GM23338 (cell line): ENCODE data around the gene CNOT9. TPM values are rescaled to one million over a fixed set of nuclear protein-coding genes. Genes with fewer than 3 reads are reported as not detected.

Source experiments
- ATAC-seq: fragments of 200-7000 bp; cut with Tn5 transposase; 3 replicates; pipeline ENCODE4 v1.9.1; 2020
- DNase-seq: peaks from one replicate; pipeline ENCODE4 v3.0.0-alpha.2; 2015; ENCODE audit warnings: low spot score
- H2AFZ ChIP-seq: fragments of 200-600 bp; sonication (generic); 2 replicates; pipeline ENCODE4 v1.8.0; 2016; ENCODE audit warnings: antibody characterized with exemption, mild to moderate bottlenecking, moderate library complexity
- H3F3A ChIP-seq: fragments of 200-600 bp; sonication (generic); replicated peaks from 2 replicates; pipeline ENCODE4 v1.8.0; 2017; ENCODE audit warnings: antibody characterized with exemption, mixed run types, low read depth
- H3K27ac ChIP-seq: fragments of 200-600 bp; sonication (generic); 2 replicates; pipeline ENCODE4 v1.6.1; 2016; ENCODE audit warnings: low read depth
- H3K27me3 ChIP-seq: fragments of 200-600 bp; sonication (generic); 2 replicates; pipeline ENCODE4 v1.8.0; 2016; ENCODE audit warnings: mild to moderate bottlenecking, mixed run types, moderate library complexity; ENCODE audit not compliant: insufficient read depth
- H3K36me3 ChIP-seq: fragments of 200-600 bp; sonication (generic); 2 replicates; pipeline ENCODE4 v1.8.0; 2016; ENCODE audit warnings: mild to moderate bottlenecking; ENCODE audit not compliant: insufficient read depth
- H3K4me1 ChIP-seq: fragments of 200-600 bp; sonication (generic); 2 replicates; pipeline ENCODE4 v1.8.0; 2016; ENCODE audit warnings: mild to moderate bottlenecking, moderate library complexity; ENCODE audit not compliant: insufficient read depth
- H3K4me2 ChIP-seq: fragments of 200-600 bp; sonication (generic); 2 replicates; pipeline ENCODE4 v1.7.1; 2017; ENCODE audit warnings: mixed run types
- H3K4me3 ChIP-seq: fragments of 200-600 bp; sonication (generic); 2 replicates; pipeline ENCODE4 v1.6.1; 2016; ENCODE audit warnings: mixed run types
- H3K79me2 ChIP-seq: fragments of 200-600 bp; sonication (generic); replicated peaks from 2 replicates; pipeline ENCODE4 v1.8.0; 2017; ENCODE audit warnings: mild to moderate bottlenecking; ENCODE audit not compliant: insufficient read depth
- H3K9me2 ChIP-seq: fragments of 200-600 bp; sonication (generic); 2 replicates; pipeline ENCODE4 v1.8.0; 2017; ENCODE audit not compliant: insufficient read depth
- H4K20me1 ChIP-seq: fragments of 200-600 bp; sonication (generic); replicated peaks from 2 replicates; pipeline ENCODE4 v1.8.0; 2017; ENCODE audit warnings: mild to moderate bottlenecking; ENCODE audit not compliant: insufficient read depth
- H3K27ac Mint-ChIP-seq: 2 replicates; pipeline ENCODE4 v1.8.0; 2020; ENCODE audit warnings: inconsistent platforms, mild to moderate bottlenecking, moderate library complexity, mixed read lengths
- H3K27me3 Mint-ChIP-seq: 3 replicates; pipeline ENCODE4 v1.8.0; 2022; ENCODE audit warnings: low read depth, mild to moderate bottlenecking, moderate library complexity, mixed read lengths, inconsistent platforms; ENCODE audit not compliant: insufficient read depth, poor library complexity
- H3K36me3 Mint-ChIP-seq: 3 replicates; pipeline ENCODE4 v1.8.0; 2021; ENCODE audit warnings: low read depth, mild to moderate bottlenecking, inconsistent platforms, moderate library complexity, mixed read lengths
- H3K4me1 Mint-ChIP-seq: 3 replicates; pipeline ENCODE4 v1.8.0; 2020; ENCODE audit warnings: mild to moderate bottlenecking, inconsistent platforms, mixed read lengths
- H3K4me3 Mint-ChIP-seq: 3 replicates; pipeline ENCODE4 v1.8.0; 2021; ENCODE audit warnings: moderate library complexity, mild to moderate bottlenecking, inconsistent platforms, mixed read lengths
- H3K9me3 Mint-ChIP-seq: 3 replicates; pipeline ENCODE4 v1.8.0; 2020; ENCODE audit warnings: moderate library complexity, mild to moderate bottlenecking, inconsistent platforms, mixed read lengths
- CREB1 ChIP-seq: fragments of 250-450 bp; sonication (Bioruptor Pico); IDR thresholded peaks from 2 replicates; pipeline ENCODE4 v1.5.0; 2020; ENCODE audit warnings: low read depth, mild to moderate bottlenecking, moderate library complexity
- CTCF ChIP-seq, 2 experiments: fragments of 200-600 bp in 1 of 2; sonication (generic) in 1 of 2; conservative IDR thresholded peaks; 2 replicates each; pipeline versions ENCODE4 v1.5.1 to v1.6.1; 2016 to 2017; ENCODE audit warnings: antibody characterized with exemption in 2 of 2, low read depth in 2 of 2, mild to moderate bottlenecking in 2 of 2, moderate library complexity in 1 of 2
- EZH2 ChIP-seq: fragments of 200-600 bp; sonication (generic); IDR thresholded peaks from one replicate; pipeline ENCODE4 v1.8.0; 2017; ENCODE audit warnings: antibody characterized with exemption, mild to moderate bottlenecking, low read depth; ENCODE audit not compliant: unreplicated experiment
- EZH2phosphoT487 ChIP-seq: fragments of 200-600 bp; sonication (generic); IDR thresholded peaks from one replicate; pipeline ENCODE4 v1.8.1; 2018; ENCODE audit warnings: antibody characterized with exemption; ENCODE audit not compliant: unreplicated experiment
- JUNB ChIP-seq: IDR thresholded peaks from one replicate; pipeline ENCODE4 v1.6.1; 2016; ENCODE audit warnings: antibody characterized with exemption; ENCODE audit not compliant: unreplicated experiment
- NANOG ChIP-seq: IDR thresholded peaks from 2 replicates; pipeline ENCODE4 v1.6.1; 2016; ENCODE audit warnings: antibody characterized with exemption, borderline replicate concordance
- REST ChIP-seq: IDR thresholded peaks from one replicate; pipeline ENCODE4 v1.6.1; 2018; ENCODE audit warnings: antibody characterized with exemption; ENCODE audit not compliant: unreplicated experiment
- STAT1 ChIP-seq: IDR thresholded peaks from one replicate; pipeline ENCODE4 v1.6.1; 2016; ENCODE audit warnings: antibody characterized with exemption; ENCODE audit not compliant: unreplicated experiment
- ZNF331 ChIP-seq: fragments of 250-450 bp; sonication (Bioruptor Pico); IDR thresholded peaks from 2 replicates; pipeline ENCODE4 v1.5.0; 2020; ENCODE audit warnings: low read depth, mild to moderate bottlenecking, moderate library complexity
- polyA plus RNA-seq: library from polyadenylated mRNA; unstranded; fragments of >200 nt; fragmentation: Nextera tagmentation; extraction: Ambion mirVana; gene quantifications from 2 replicates; pipeline ENCODE4 v1.2.1, GENCODE V29; 2016
- total RNA-seq: library from RNA; depleted of rRNA; stranded (reverse); fragments of >200 nt; shearing (Covaris generic); gene quantifications from 2 replicates; pipeline ENCODE4 v1.2.3, GENCODE V29; 2014

Gene CNOT9
- total and polyA plus RNA-seq, 2 experiments from 2014 or later = 55.3 to 132 TPM

- no peak overlapping the region for H3K4me3 ChIP-seq
- Mint-ChIP-seq H3K36me3 (peaks cover 48% of the 10 kb centered on the region), H3K27me3 (no peaks in the 10 kb centered on the region), H3K4me3 (no peak overlapping the region), H3K9me3 (no peaks in the 10 kb centered on the region), H3K27ac (peak overlapping the region; percentile 62; the same call in 1 of the 2 replicates), H3K4me1 (peaks cover 27% of the 10 kb centered on the region)
- peak overlapping the region; percentile 42 for H3K4me2 ChIP-seq
- H3K4me1 ChIP-seq = peaks cover 32% of the 10 kb centered on the region
- peaks cover 34% of the 10 kb centered on the region for H3K36me3 ChIP-seq
- peaks cover 98% of the 10 kb centered on the region for H3K79me2 ChIP-seq
- TF ChIP-seq EZH2phosphoT487 (no peak), CREB1 (CRISPR knock-in tag) (no peak), NANOG (no peak), JUNB (no peak), EZH2 (no peak), ZNF331 (no peak), REST (no peak), STAT1 (no peak)
- H3K9me2 ChIP-seq = no peaks in the 10 kb centered on the region
- H4K20me1 ChIP-seq = peaks cover 65% of the 10 kb centered on the region
- no peak for DNase-seq
- no peak for ATAC-seq
- no peaks in the 10 kb centered on the region for H3K27me3 ChIP-seq
- peak overlapping the region; percentile 21; the same call in 1 of the 2 replicates for H3K27ac ChIP-seq
- no peak overlapping the region for H2AFZ ChIP-seq
- H3F3A ChIP-seq = no peaks in the 10 kb centered on the region
Measured at GRCh38 chr2:218577482-218578220, 9.0 kb downstream of the CNOT9 start.

- Mint-ChIP-seq H3K27ac (peak overlapping the region; percentile 25; the same call in 1 of the 2 replicates), H3K4me3 (peak overlapping the region; percentile 7; the same call in 1 of the 3 replicates), H3K27me3 (no peaks in the 10 kb centered on the region), H3K9me3 (no peaks in the 10 kb centered on the region), H3K4me1 (peaks cover 27% of the 10 kb centered on the region), H3K36me3 (peaks cover 48% of the 10 kb centered on the region)
- H3K4me1 ChIP-seq = peaks cover 32% of the 10 kb centered on the region
- no peaks in the 10 kb centered on the region for H3K9me2 ChIP-seq
- peaks cover 57% of the 10 kb centered on the region for H4K20me1 ChIP-seq
- TF ChIP-seq EZH2 = no peak
- TF ChIP-seq CTCF (conservative IDR thresholded peaks at IDR 0.05; ENCODE audit: low read depth in 2 of 2) = no peak
- TF ChIP-seq ZNF331 = no peak
- no peak for TF ChIP-seq JUNB
- peak overlapping the region; percentile 12; the same call in 1 of the 2 replicates for H3K4me3 ChIP-seq
- ATAC-seq (peak; percentile 22; the same call in 1 of the 3 replicates), DNase-seq (peak; percentile 24)
- peak overlapping the region; percentile 42 for H3K4me2 ChIP-seq
- H2AFZ ChIP-seq = no peak overlapping the region
- H3K36me3 ChIP-seq = peaks cover 33% of the 10 kb centered on the region
- peak overlapping the region; percentile 2; the same call in 1 of the 2 replicates for H3K27ac ChIP-seq
- H3K27me3 ChIP-seq = no peaks in the 10 kb centered on the region
- H3F3A ChIP-seq = no peaks in the 10 kb centered on the region
- H3K79me2 ChIP-seq = peaks cover 98% of the 10 kb centered on the region
Measured at GRCh38 chr2:218578272-218578877, 9.7 kb downstream of the CNOT9 start.
